GM21737 (cell line): ENCODE results near the gene UBXN11.

Source experiments
- ATAC-seq: cut with Tn5 transposase; IDR thresholded peaks from one replicate; pipeline ENCODE4 v1.9.1; 2021; ENCODE audit warnings: mild to moderate bottlenecking, moderate library complexity; ENCODE audit not compliant: unreplicated experiment

UBXN11 gene, protein sequence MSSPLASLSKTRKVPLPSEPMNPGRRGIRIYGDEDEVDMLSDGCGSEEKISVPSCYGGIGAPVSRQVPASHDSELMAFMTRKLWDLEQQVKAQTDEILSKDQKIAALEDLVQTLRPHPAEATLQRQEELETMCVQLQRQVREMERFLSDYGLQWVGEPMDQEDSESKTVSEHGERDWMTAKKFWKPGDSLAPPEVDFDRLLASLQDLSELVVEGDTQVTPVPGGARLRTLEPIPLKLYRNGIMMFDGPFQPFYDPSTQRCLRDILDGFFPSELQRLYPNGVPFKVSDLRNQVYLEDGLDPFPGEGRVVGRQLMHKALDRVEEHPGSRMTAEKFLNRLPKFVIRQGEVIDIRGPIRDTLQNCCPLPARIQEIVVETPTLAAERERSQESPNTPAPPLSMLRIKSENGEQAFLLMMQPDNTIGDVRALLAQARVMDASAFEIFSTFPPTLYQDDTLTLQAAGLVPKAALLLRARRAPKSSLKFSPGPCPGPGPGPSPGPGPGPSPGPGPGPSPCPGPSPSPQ

DNA sequence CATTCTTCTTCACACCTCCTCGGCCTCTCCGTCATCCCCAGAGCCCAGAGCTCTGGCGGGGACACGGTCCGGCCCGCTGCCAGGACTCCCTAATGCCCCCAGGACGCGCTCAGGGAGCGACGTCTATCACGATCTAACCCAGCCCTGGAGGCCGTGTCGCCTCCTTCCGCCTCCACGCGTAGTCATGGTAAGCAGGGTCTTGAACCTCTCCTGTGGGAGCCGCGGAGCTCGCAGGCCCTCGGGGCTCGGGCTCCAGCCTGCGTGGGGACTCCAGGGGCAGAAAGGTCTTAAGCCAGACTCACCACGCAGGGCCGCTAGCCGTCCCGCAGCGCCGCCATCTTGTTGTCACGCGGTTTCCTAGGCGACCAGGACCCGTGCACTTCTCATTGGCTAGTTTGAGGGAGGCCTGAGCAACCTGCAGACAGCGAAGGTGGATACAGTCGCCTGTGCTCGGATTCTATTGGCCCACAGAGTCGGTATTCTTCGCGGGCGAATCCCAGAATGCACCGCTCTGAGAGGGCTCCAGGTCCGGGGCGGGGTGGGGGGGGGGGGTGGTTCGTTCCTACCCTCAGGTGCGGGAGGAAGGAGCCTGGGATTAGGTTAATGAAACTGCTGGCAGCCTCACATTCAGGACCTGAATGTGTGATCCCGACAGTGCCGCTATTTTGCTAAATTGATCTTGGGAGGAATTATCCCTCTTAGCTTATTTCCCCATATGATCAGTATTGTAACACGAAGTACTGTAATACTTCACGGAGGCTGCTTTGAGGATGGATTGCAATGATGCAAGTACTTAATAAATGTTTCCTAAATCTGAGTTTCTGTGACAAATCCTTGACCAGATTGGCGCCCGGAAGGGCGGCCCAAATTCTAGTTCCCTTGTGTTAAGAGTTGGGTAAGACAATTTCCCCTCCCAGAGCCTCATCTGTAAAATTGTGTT lies at the start of gene UBXN11:
TSS of gene UBXN11 (minus strand) at position 347 of the 940 bp plus-strand sequence. CDS start 3,753 bp downstream, outside the sequence.
- ATAC-seq: peak; percentile 90

DNA sequence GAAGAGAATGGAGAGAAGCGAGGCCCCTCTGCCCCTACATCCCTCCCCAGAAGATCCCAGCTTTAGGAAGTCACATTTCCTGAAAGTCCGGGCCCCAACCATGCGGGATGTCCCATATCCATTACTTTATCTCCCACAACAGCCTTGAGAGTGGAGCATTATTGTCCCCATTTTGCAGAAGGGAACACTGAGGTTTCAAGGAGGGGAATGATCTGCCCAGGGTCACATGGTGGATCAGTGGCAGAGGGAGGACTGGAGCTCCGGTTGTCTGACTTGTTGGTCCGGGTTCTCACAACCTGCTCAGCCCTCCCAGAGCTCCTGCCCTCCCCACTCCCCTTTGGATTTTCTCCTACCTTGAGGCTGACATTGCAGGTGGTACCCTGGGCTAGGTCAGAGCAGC lies 49.7 kb upstream of the UBXN11 start:
- no peak for ATAC-seq

DNA sequence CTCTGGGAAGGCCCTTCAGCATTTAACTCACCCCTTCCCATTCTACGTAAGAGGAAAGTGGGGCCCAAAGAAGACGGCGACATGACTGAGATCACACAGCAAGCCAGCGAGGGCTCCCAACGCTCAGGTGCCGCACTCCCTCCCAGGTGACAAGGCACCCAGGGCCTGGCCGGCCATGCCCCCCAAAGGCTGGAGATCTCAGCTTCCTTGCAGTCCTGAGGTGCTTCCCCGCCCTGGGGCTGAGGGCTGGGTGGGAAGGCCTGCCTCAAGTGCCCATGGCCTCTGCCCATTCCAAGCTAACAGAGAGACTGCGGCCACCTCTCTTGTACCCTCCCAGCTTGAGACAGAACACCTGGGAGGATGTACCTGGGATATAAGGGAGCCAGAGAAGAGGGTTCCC lies 48.5 kb upstream of the UBXN11 start:
- ATAC-seq: no peak

DNA sequence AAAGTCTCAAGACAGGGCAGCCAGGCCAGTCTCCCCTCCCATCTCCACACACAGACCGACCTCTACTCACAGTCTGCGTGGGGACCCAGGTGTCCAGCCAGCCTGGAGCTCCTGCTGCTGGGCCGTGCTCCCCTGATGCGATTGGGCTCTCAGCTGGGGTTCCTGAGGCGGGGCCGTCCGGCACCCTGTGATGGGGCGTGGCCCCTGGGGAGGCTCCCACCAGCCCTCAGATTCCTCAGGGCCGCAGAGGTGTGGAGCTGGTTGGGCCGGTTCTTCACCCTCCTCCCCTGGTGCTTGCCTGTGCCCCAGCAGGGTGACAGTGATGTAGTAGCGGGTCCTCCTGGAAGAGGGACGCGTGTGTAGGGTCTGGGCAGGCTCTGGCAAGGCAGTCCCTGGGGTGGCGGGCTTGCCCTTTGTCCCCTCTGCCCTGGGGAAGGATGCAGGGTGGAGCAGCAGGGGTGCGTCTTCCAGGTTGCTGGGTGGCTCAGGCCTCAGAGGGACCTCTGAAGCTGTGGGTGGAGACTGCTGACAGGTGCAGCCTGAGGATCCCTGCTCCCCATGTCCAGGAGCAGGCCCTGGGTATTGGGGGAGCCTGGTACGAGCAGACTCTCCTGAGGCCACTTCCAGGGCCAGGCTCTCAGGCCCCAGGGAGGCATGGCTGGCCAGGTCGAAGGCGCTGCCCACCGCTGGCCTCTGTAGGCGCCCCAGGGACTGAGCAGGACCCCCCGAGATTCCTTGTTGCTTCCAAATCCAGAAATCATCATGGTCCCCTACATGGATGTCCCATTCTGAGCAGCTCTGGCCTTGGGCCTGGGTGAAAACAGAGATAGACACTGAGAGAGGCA lies 47.8 kb upstream of the UBXN11 start, which contains the start of gene CRYBG2:
TSS of gene CRYBG2 (minus strand) at position 155 of the 845 bp plus-strand sequence. CDS start 7,473 bp downstream, outside the sequence.
- no peak for ATAC-seq

DNA sequence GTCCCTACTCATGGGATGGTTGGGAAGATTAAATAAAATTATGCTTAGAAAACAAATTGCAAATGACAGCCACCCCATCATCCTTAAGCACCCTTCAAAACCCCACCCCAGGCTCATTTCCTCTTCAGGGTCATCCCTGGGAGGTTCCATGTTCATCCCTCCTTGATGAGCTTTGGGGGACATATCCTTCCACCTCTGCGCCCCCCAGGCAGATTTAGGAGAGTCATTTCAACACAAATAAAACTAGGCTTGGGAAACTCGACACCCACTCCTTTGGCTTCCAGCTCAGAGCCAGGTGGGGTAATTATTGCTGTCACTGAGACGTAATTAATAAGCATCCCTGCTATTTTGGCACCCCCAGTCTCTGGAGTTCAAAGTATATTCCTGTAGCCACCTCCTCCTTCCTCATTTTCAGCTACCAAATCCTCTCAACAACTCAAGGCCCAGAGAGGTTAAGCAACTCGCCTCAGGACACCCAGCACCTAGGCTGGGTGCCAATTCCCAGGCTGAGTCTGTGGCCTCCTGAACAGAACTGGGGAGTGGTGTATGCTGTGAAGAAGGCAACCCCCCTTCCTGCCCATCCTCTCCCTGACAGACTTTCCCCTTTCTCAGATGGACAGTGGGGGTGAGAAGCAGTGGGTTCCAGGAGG lies 46.9 kb upstream of the UBXN11 start:
- ATAC-seq: no peak

DNA sequence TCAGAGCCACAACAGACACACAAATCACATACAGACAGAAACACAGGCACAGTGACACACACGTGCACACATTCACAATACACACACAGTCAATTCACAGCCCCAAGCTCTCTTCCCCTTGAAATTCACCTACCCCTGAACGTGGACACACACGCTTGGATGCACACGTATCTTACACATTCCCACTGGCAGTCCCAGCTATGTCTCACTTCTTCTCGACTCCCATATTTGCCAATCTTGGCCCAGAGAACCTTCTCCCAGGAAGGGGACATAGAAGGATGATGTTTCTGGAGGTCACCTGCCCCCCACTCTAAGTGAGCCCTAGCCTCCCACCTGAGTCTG lies 45.9 kb upstream of the UBXN11 start:
- ATAC-seq: no peak

DNA sequence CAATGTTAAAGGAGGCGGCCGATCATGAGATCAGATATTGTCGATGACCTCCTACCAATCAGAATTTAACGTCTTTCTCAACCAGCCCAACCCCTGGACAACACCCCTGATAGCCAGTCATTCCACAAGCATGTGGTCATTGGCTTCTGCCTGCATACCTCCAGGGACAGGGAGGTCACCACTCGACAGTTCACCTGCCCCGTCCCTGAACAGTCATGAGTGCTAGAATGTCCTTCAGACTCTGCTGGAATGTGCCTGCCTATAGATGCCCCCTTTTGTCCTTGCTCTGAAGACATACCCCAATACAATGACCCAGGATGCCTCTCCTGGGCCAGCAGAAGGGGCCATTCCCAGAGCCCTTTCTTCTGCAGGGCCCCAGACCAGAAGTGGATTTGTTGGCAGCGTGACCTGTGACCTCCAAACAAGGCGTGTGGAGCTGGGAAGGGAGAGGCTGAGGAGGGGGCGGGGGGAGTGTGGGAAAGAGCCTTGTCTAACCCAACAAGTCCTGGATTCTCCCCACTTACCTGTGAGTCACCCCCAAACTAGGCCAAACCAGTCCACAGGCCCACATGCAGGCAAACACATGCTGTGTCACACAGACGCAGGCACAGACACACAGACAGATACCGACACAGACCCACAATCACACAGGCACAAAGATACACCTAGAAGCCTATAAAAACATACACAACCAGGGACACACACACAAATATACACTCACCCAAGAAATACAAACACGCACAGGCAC lies 45.3 kb upstream of the UBXN11 start:
- ATAC-seq: no peak

DNA sequence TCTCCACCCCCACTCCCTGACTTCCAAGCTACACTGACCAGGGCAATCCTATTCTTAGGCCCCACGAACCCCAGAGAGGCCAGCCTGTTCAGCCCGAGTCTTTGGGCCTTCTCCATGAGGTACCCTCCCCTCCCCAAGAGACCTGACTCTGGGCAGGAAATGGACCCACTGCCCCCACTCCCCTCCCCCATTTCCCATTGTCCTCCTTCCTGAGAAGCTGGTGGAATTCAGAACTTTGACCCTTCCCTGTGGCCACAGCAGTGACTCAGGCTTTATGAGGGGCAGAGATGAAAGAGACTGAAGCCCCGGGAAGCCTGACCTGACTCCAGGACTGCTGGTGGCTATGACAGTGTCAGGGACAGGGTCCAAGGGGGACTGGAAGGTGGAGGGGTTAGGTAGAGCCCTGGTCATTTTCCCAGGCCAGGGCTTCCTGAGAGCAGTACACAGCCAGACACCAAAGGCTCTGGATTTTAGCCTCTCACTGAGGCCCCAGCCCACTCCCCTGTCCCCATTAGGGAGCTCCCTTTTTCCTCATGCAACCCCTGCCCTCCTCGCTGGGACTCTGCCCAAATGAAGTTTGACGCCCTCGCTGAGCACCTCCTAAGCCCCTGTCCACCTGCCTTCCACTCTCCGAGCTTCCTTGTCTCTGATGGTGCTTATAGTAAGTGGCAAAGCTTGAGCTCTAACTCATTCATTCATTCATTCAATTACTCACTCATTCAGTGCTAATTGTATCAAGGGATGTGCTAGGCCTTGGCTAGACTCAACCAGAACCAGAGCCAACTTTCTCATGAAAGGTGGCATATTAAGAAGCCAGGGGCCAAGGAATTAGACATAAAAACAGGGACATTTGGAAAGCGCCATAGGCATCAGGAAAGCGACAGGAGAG lies 44.5 kb upstream of the UBXN11 start:
- ATAC-seq: no peak

DNA sequence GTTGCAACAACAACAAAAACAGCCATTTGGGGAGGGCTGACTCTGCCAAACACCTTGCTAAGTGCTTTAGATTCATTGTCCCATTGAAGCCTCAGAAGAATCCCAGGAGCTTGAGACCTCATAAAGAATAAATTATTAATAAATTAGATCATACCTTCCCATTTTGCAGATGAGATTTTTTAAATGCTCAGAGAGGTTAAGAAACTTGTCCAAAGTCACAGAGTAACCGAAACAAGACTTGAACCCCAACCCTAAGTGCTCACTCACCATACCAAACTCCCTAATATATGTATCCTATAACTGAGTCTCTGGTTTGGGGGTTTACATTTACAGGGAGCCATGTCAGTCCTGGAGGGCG lies 43.9 kb upstream of the UBXN11 start:
- no peak for ATAC-seq

DNA sequence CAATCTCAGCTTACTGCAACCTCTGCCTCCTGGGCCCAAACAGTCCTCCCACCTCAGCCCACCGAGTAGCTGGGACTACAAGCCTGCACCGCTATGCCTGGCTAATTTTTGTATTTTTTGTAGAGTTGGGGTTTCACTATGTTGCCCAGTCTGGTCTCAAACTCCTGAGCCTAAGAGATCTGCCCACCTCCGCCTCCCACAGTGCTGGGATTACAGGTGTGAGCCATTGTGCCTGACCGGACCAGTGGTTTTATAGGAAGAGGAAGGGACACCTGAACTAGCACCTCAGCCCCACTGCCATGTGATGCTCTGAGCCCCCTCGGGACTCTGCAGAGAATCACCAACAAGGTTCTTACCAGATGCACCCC lies 43.4 kb upstream of the UBXN11 start:
- no peak for ATAC-seq

DNA sequence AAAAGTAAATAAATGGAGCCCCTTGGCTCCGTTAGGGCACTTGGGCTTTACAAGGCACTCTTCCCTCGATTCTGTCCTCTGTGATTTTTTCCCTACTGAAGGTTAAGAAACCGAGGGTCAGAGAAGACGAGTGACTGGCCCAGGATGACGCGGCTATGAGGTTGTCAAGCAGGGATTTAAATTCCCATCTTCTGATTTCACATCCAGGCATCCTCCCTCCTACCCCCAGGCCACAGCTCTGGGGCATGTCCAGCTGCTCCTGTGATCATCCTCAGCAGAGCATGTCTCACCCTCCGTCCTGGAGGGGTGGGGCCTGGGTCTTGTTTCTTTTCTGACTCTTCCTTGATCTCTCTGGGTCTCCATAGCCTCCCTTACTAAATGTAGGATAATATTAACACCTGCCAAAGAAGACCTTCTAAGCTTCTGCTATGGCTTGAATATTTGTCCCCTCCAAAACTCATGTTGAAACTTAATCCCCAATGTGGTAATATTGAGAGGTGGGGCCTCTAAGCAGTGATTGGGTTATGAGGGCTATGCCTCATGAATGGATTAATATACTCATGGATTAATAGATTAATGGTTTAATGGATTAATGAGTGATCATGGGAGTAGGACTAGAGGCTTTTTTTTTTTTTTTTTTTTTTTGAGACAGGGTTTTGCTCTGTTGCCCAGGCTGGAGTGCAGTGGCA lies 42.9 kb upstream of the UBXN11 start:
- ATAC-seq: no peak

DNA sequence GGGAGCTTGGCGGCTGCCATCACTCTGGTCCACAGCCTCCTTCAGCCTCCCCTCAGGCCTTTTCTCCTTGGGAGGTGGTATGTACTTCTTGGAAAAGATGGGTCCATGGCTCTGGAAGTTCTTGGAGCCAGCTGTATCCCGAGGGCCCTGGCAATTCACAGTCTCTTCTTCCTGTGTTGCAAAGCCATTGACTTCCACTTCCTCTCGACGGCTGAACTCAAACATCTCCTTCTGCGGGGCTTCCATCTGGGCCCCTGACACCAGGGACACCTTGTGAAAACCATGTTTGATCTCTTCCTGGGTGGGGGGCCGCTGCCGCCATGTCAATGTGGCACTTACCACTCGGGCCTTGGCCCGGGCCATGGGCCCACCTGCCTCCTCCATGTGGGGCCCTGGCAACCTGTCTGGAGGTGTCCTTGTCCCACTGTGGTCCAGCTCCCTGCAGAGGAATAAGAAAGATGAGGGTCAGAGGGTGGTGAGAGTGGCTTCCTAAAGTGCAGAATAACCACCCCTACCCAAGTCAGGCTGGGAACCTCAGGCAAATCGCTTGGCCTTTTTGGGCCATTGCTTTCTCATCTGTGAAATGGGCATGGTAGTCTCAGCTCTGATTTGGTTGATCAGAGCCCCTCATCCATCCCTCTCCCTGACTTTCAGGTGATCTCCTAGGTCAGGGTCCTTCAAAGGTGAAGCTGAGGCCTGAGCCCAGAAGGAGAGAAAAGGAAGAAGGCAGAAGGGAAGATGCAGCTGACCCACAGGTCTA lies 40.0 kb upstream of the UBXN11 start:
- ATAC-seq: no peak

DNA sequence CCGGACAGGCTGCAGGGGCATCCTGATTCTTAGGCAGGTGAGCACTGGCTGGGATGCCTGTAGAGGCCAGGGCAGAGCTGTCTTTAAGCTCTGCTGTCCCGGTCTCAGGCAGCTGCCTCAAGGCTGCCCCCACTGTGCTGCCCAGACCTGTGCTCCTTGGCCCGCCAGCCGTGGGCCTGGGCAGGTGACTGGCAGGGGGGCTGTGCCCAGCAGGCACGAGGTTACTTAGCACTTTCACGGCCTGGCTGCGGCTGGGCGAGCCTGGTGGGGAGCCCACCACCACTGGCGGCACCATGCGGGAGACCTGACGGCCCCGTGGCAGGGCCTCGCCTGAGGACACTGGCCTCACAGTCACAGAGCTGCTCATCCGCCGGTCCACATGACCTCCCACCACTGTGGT lies 39.3 kb upstream of the UBXN11 start:
- no peak for ATAC-seq

DNA sequence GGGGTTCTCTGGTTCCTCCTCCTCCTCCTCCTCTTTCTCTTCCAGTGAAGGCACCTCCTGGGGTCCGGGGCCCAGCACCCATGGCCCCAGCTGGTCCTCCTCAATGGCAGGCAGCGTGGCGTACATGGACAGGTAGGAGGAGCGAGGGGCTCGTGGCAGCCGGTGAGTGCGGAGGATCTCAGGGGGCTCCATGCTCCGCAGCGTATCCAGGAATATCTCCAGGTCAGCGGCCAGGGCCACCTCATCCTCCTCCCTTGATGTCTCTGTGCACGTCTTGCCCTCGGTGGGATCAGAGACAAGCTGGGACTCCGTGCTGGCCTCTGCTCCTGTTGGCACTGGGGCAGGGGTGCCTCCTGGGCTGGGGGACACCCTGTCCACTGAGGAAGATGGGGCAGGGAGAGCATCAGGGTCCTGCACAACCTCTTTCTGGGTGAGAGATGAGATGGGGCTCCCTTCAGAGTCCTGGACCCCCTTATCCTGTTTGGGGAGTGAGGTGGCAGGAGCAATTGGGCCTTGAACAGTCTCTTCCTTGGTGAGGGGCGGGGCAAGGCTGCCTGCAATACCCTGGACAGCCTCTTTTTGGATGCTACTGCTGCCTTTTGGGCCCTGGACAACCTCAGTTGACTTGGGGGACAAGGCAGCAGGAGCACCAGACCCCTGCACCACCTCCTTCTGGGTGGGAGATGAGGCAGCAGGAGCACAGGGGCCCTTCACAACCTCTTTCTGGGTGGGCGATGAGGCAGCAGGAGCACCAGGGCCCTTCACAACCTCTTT lies 37.9 kb upstream of the UBXN11 start:
- ATAC-seq: no peak

DNA sequence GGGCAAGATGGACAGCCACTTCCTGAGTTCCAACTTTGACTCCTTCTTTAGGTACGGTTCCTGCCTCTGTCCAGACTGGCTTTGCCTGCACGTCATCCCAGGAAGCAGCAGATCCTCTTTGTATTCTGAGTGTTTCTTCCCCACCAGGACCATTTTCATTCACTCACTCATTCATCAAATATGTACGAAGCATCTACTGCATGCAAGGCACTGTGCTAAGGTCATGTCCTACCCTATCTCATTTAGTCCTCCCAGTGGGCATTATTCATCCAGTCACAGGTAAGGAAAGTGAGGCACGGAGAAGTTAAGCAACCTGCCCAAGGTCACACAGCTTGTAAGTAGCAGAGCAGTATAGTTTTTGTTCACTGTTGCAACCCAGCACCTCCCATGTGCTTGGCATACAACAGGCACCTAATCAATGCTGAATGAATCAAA lies 33.6 kb upstream of the UBXN11 start:
- ATAC-seq: no peak

DNA sequence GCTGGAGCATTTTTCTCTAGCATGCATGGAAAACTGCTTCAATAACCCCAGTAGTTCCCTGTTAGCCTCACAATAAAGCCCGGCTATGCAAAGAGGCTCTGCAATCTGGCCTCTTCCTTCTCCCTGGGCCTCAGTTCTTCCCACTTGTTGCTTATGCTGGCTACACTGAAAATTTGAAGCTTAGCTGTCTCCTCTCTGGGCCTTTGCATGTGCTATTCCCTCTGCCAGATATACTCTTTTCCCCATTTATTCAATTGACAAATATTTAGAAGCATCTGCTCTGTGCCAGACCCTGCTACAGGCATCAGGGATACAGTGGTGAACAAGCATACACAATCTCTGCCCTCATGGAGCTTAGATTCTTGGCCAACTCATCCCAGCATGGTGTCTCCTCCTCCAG lies 32.2 kb upstream of the UBXN11 start:
- no peak for ATAC-seq

DNA sequence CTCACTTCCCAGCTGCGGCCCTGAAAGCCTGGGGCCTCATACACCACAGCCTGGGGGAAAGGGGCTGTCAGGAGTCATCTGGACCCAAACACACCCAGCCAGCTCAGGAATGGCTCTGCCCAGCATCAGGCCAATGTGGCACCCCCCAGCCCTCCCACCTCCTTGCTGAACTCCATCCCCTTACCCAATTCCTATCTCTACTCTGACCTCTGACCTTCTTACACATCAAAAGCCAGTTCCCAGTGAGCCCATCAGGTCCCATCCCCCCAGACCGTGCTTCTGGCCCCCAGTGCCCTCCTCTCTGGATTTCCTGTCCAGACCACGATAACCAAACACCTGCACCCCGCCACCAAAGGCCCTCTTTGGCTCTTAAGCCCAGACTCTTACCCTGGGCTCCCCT lies 31.2 kb upstream of the UBXN11 start:
- no peak for ATAC-seq
